DMS 273 (cell line): ENCODE data around the gene CMC2.
A peak's percentile ranks its signal among the peaks of the same experiment; 100 is the strongest.

Experiments
- DNase-seq: peaks from one replicate; lab custom pipeline; 2025; ENCODE audit not compliant: unreplicated experiment; lab: John Stamatoyannopoulos, UW

Gene CMC2

GRCh38 chr16:81003610-81004460 is 2.9 kb downstream of the CMC2 start:
- DNase-seq = no peak

GRCh38 chr16:81003064-81003463 is 3.6 kb downstream of the CMC2 start:
- no peak for DNase-seq

GRCh38 chr16:81001330-81001729 is 5.4 kb downstream of the CMC2 start:
- no peak for DNase-seq

GRCh38 chr16:81000873-81001272 is 5.8 kb downstream of the CMC2 start:
- no peak for DNase-seq

GRCh38 chr16:80997964-80998620 is 8.6 kb downstream of the CMC2 start:
- DNase-seq = no peak

GRCh38 chr16:80997139-80997798 is 9.4 kb downstream of the CMC2 start:
- no peak for DNase-seq

- peak; percentile 5 for DNase-seq
Measured at GRCh38 chr16:80996688-80997138, 10.0 kb downstream of the CMC2 start.

GRCh38 chr16:80994451-80994850 is 12.2 kb downstream of the CMC2 start:
- no peak for DNase-seq

GRCh38 chr16:80993834-80994233 is 12.9 kb downstream of the CMC2 start:
- DNase-seq = peak; percentile 18

GRCh38 chr16:80993307-80993706 is 13.4 kb downstream of the CMC2 start:
- DNase-seq = no peak

GRCh38 chr16:80992676-80993293 is 13.9 kb downstream of the CMC2 start:
- no peak for DNase-seq

- DNase-seq = no peak
Measured at GRCh38 chr16:80991792-80992430, 14.8 kb downstream of the CMC2 start.

- DNase-seq = no peak
Measured at GRCh38 chr16:80990978-80991377, 15.7 kb downstream of the CMC2 start.

GRCh38 chr16:80990577-80990976 is 16.1 kb downstream of the CMC2 start:
- no peak for DNase-seq

- DNase-seq = no peak
Measured at GRCh38 chr16:80989801-80990200, 16.9 kb downstream of the CMC2 start.

- no peak for DNase-seq
Measured at GRCh38 chr16:80988756-80989155, 17.9 kb downstream of the CMC2 start.

GRCh38 chr16:80986557-80986956 is 20.1 kb downstream of the CMC2 start:
- no peak for DNase-seq

GRCh38 chr16:80985611-80986010 is 21.1 kb downstream of the CMC2 start:
- no peak for DNase-seq

- DNase-seq = no peak
Measured at GRCh38 chr16:80984124-80984892, 22.4 kb downstream of the CMC2 start.

GRCh38 chr16:80982646-80983045 is 24.0 kb downstream of the CMC2 start:
- DNase-seq = no peak
